ENCODE data around the gene TPD52L1. TPM values are rescaled to one million over a fixed set of nuclear protein-coding genes. Genes with fewer than 3 reads are reported as not detected.

The TPD52L1 gene
- total and polyA plus RNA-seq, 10 of the 15 experiments (the other 5 are each of a cell fraction or from before 2014, with no cell fraction given): 0.03 to 2.6 (median 0.16) TPM; not detected in 3

DNA sequence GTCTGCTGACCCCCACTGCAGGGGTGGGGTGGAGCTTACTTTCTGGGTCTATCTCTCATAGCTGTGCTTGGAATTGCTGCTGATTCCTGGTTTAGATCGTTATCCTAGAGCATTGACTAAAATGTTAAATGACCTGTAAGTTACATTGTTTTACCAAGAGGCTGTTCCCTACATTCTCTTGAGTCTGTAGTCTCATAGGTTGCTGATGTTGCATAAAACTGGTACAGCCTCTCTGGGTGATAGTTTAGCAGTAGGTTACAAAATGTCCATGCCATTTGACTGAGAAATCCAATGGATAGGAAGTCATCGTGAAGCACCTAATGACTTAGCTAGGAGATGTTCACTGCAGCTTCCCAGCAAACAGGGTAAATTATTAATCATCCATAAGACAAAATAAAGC is 62.4 kb downstream of the TPD52L1 start:
- ChIA-PET POLR2A (no interaction called here), SMC1A (ENCODE audit: uncharacterized antibody, unreplicated experiment) (no interaction called here), RAD21 (ENCODE audit: unreplicated experiment) (no interaction called here), CTCF (interaction anchor here (0.8 kb wide), 1 partner anchor 24 kb away, joined by 3 read pairs; no protein-coding TSS in a partner anchor)
- intact Hi-C loops (cut with micrococcal nuclease; ENCODE audit: unreplicated experiment): no loop called here
- Histone ChIP-seq H3K27ac (ENCODE audit: control insufficient read depth, insufficient read depth) (no peak overlapping the region), H3K4me1 (ENCODE audit: control insufficient read depth, insufficient read depth, low read length) (no peaks in the 10 kb centered on the region), H3K4me3 (no peak overlapping the region), H2AFZ (ENCODE audit: control insufficient read depth, low read depth, low read length) (no peak overlapping the region), H3K36me3 (ENCODE audit: control insufficient read depth in 2 of 2, insufficient read depth in 2 of 2, low read length in 1 of 2) (no peaks in the 10 kb centered on the region), H4K20me1 (ENCODE audit: control insufficient read depth, insufficient read depth) (no peaks in the 10 kb centered on the region), H3K9me3 (replicated peaks; ENCODE audit: control insufficient read depth, insufficient read depth, low read length) (no peaks in the 10 kb centered on the region), H3K27me3 (replicated peaks in 1 of 2; ENCODE audit: control insufficient read depth in 2 of 2, insufficient read depth in 2 of 2, low read length in 1 of 2) (no peaks in the 10 kb centered on the region), H3K4me2 (ENCODE audit: control insufficient read depth, insufficient read depth) (no peak overlapping the region), H3K79me2 (ENCODE audit: control insufficient read depth, insufficient read depth, low read length) (no peaks in the 10 kb centered on the region), H3K9ac (ENCODE audit: control insufficient read depth, insufficient read depth, low read length) (no peak overlapping the region)
- TF ChIP-seq CBFB (IDR thresholded peaks at IDR 0.05; ENCODE audit: low read depth): no peak
- no peak for TF ChIP-seq BCL11A (IDR thresholded peaks at IDR 0.05; ENCODE audit: low read depth, low read length)
- TF ChIP-seq ZSCAN29 (IDR thresholded peaks at IDR 0.05): no peak
- no peak for TF ChIP-seq DPF2 (IDR thresholded peaks at IDR 0.05)
- no peak for TF ChIP-seq HCFC1 (IDR thresholded peaks at IDR 0.05; ENCODE audit: low read length)
- 48% methylated on average over 2 of the region's 2 CpGs for WGBS (ENCODE audit: insufficient coverage, insufficient replicate concordance, low lambda C conversion rate, missing lambda C conversion rate)
- no peak for DNase-seq (ENCODE audit: low read depth, low spot score)
- in situ Hi-C loops (cut with MboI): no loop called here
- ATAC-seq: no peak
- FAIRE-seq: no peak
- BruUV-seq (replicated peaks): no TSS peak

DNA sequence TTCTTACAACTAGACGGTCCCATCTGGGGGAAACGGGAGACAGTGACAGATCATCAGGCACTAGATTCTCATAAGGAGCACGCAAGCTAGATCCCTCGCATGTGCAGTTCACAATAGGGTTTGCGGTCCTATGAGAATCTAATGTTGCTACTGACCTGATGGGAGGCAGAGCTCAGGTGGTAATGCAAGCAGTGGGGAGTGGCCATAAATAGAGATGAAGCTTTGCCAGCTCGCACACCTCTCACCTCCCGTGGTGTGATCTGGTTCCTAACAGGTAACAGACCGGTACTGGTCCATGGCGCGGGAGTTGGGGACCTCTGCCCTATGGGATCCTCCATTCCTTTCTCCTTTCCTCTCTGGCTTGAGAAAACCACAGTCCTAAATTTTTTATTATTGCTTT is 63.8 kb downstream of the TPD52L1 start:
- no peak overlapping the region for H3K9ac ChIP-seq (ENCODE audit: control insufficient read depth, insufficient read depth, low read length)
- H3K79me2 ChIP-seq (ENCODE audit: control insufficient read depth, insufficient read depth, low read length): no peaks in the 10 kb centered on the region
- ChIA-PET RAD21 (ENCODE audit: unreplicated experiment) (no interaction called here), POLR2A (no interaction called here), CTCF (no interaction called here), SMC1A (ENCODE audit: uncharacterized antibody, unreplicated experiment) (no interaction called here)
- no peaks in the 10 kb centered on the region for H3K9me3 ChIP-seq (replicated peaks; ENCODE audit: control insufficient read depth, insufficient read depth, low read length)
- H3K36me3 ChIP-seq (ENCODE audit: control insufficient read depth in 2 of 2, insufficient read depth in 2 of 2, low read length in 1 of 2): no peaks in the 10 kb centered on the region
- no peak overlapping the region for H3K4me3 ChIP-seq
- in situ Hi-C loops (cut with MboI) (no loop called here), intact Hi-C loops (cut with micrococcal nuclease; ENCODE audit: unreplicated experiment) (no loop called here)
- no peak for ATAC-seq
- no peak overlapping the region for H2AFZ ChIP-seq (ENCODE audit: control insufficient read depth, low read depth, low read length)
- 60% methylated on average over 10 of the region's 10 CpGs for WGBS (ENCODE audit: insufficient coverage, insufficient replicate concordance, low lambda C conversion rate, missing lambda C conversion rate)
- no peak for FAIRE-seq
- H3K27me3 ChIP-seq (replicated peaks in 1 of 2; ENCODE audit: control insufficient read depth in 2 of 2, insufficient read depth in 2 of 2, low read length in 1 of 2): no peaks in the 10 kb centered on the region
- no peaks in the 10 kb centered on the region for H3K4me1 ChIP-seq (ENCODE audit: control insufficient read depth, insufficient read depth, low read length)
- no peaks in the 10 kb centered on the region for H4K20me1 ChIP-seq (ENCODE audit: control insufficient read depth, insufficient read depth)
- H3K4me2 ChIP-seq (ENCODE audit: control insufficient read depth, insufficient read depth): no peak overlapping the region
- DNase-seq (ENCODE audit: low read depth, low spot score): no peak
- BruUV-seq (replicated peaks): no TSS peak
- H3K27ac ChIP-seq (ENCODE audit: control insufficient read depth, insufficient read depth): no peak overlapping the region
- TF ChIP-seq ZNF274 (IDR thresholded peaks at IDR 0.05; ENCODE audit: insufficient read depth, insufficient read length) (no peak), ZBED1 (IDR thresholded peaks at IDR 0.05; ENCODE audit: borderline replicate concordance) (no peak), CBX3 (IDR thresholded peaks at IDR 0.05; ENCODE audit: borderline replicate concordance, low read depth) (no peak), ASH2L (IDR thresholded peaks at IDR 0.05; ENCODE audit: borderline replicate concordance, low read depth) (no peak), EP300 (IDR thresholded peaks at IDR 0.05; ENCODE audit: borderline replicate concordance in 1 of 2, control insufficient read depth in 1 of 2, low read depth in 2 of 2, low read length in 2 of 2) (no peak), ZNF217 (IDR thresholded peaks at IDR 0.05) (no peak), SMARCA5 (IDR thresholded peaks at IDR 0.05) (no peak), CBX5 (IDR thresholded peaks at IDR 0.05; ENCODE audit: low read depth) (no peak), TCF7 (IDR thresholded peaks at IDR 0.05; ENCODE audit: borderline replicate concordance) (no peak), POLR2AphosphoS5 (IDR thresholded peaks at IDR 0.05; ENCODE audit: low read length) (no peak)
- TF ChIP-seq, protein P1, sequence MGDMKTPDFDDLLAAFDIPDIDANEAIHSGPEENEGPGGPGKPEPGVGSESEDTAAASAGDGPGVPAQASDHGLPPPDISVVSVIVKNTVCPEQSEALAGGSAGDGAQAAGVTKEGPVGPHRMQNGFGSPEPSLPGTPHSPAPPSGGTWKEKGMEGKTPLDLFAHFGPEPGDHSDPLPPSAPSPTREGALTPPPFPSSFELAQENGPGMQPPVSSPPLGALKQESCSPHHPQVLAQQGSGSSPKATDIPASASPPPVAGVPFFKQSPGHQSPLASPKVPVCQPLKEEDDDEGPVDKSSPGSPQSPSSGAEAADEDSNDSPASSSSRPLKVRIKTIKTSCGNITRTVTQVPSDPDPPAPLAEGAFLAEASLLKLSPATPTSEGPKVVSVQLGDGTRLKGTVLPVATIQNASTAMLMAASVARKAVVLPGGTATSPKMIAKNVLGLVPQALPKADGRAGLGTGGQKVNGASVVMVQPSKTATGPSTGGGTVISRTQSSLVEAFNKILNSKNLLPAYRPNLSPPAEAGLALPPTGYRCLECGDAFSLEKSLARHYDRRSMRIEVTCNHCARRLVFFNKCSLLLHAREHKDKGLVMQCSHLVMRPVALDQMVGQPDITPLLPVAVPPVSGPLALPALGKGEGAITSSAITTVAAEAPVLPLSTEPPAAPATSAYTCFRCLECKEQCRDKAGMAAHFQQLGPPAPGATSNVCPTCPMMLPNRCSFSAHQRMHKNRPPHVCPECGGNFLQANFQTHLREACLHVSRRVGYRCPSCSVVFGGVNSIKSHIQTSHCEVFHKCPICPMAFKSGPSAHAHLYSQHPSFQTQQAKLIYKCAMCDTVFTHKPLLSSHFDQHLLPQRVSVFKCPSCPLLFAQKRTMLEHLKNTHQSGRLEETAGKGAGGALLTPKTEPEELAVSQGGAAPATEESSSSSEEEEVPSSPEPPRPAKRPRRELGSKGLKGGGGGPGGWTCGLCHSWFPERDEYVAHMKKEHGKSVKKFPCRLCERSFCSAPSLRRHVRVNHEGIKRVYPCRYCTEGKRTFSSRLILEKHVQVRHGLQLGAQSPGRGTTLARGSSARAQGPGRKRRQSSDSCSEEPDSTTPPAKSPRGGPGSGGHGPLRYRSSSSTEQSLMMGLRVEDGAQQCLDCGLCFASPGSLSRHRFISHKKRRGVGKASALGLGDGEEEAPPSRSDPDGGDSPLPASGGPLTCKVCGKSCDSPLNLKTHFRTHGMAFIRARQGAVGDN (IDR thresholded peaks at IDR 0.05): no peak
- TF ChIP-seq, protein P2, sequence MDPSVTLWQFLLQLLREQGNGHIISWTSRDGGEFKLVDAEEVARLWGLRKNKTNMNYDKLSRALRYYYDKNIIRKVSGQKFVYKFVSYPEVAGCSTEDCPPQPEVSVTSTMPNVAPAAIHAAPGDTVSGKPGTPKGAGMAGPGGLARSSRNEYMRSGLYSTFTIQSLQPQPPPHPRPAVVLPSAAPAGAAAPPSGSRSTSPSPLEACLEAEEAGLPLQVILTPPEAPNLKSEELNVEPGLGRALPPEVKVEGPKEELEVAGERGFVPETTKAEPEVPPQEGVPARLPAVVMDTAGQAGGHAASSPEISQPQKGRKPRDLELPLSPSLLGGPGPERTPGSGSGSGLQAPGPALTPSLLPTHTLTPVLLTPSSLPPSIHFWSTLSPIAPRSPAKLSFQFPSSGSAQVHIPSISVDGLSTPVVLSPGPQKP (IDR thresholded peaks at IDR 0.05; ENCODE audit: low read depth, low read length): no peak

Measured in GM12878 (cell line).